ENCODE results near the gene TBCEL.
"Not testable (repeated sequence)": the region's sequence is repeated elsewhere in the genome, so short reads cannot be mapped to it uniquely, and the experiment has no call there.

The TBCEL gene

GRCh38 chr11:121023848-121024751, at the start of gene TBCEL:
TBCEL (plus strand) TSS chr11:121024102; CDS start chr11:121045691, 21,589 bp downstream.
- peak; percentile 72 for DNase-seq (ENCODE audit: low read depth)

DNA sequence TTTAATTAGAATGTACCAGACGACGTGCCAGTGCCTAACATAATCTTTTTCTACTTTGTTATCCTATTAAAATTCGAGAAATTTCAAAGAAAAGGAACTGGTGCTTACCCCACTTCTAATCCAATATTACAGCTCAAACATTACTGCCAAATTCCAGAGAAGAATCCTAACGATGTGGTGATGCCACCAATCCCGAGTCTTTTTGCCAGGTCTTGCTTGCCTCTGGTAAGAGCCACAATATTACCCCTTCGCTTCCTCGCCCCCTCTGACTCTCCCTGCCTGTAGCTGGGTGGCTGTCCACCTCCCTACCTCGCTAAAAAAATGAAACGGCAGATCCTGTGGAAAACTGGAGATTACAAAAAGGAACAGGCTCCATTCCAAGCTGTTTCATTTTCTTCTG, 49.4 kb upstream of the TBCEL start:
- no peak for DNase-seq (ENCODE audit: low read depth)

DNA sequence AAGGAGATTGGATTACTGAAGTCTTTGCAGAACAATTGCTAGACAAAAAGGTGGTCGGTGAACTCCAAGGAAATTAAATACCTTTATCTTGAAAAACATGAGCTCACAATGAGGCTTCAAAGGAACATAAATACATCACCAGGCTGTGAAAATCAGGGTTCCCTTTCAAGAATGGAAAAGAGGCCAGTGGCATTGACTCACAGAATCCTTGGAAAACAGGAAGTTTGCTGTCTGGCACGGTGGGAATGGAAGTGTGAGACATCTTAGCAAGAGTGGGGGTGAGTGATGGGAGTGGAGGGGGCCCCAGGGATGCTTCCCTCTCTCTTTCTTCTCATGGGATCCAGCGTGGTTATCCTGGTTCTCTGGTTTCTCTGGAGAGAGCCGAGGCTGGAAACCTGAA, 48.9 kb upstream of the TBCEL start:
- DNase-seq (ENCODE audit: low read depth), result no peak

GRCh38 chr11:120977266-120978137, 46.4 kb upstream of the TBCEL start:
- no peak for DNase-seq (ENCODE audit: low read depth)

GRCh38 chr11:120978701-120979100, 45.2 kb upstream of the TBCEL start:
- no peak for DNase-seq (ENCODE audit: low read depth)

GRCh38 chr11:120985718-120986569, 38.0 kb upstream of the TBCEL start:
- no peak for DNase-seq (ENCODE audit: low read depth)

GRCh38 chr11:120988603-120989002, 35.3 kb upstream of the TBCEL start:
- DNase-seq (ENCODE audit: low read depth), result no peak

- no peak for DNase-seq (ENCODE audit: low read depth)
Observed at GRCh38 chr11:120991830-120992686, 31.8 kb upstream of the TBCEL start.

DNA sequence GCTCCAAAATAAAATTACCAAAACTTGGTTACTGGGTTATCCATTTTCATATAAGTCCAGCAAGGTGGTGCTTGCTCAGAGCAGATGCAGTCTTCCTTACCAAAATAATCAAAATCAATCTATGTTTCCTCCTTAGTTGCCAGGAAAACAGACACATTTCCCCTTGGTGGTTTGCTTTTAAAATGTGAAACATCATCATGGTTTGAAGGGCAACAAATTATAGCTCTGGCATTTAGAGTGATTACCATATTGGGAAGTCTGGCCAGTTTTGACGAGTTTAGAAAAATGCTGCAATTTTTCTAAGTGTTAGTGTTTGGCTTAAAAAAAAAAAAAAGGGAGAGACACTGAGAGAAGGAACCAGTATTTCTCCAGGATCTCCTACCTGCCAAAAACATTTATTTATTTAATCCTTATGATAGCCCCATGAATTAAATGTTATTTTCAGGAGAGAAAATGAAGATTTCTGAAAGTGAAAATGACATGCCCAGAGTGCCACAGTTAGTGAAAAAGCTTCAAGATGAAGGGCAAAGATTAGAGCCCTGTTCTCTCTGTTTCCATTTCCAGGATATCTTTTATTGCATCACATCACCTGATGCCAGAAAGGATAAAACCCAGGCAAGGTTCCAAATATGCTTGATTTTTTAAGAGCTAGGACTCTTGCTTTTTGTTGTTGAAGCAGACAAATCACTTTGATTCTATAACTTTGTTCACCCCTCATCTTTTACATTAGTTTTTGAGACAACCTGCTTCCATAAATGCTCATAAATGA, 29.6 kb upstream of the TBCEL start:
- DNase-seq (ENCODE audit: low read depth), result no peak

- no peak for DNase-seq (ENCODE audit: low read depth)
Observed at GRCh38 chr11:120995184-120995583, 28.7 kb upstream of the TBCEL start.

DNA sequence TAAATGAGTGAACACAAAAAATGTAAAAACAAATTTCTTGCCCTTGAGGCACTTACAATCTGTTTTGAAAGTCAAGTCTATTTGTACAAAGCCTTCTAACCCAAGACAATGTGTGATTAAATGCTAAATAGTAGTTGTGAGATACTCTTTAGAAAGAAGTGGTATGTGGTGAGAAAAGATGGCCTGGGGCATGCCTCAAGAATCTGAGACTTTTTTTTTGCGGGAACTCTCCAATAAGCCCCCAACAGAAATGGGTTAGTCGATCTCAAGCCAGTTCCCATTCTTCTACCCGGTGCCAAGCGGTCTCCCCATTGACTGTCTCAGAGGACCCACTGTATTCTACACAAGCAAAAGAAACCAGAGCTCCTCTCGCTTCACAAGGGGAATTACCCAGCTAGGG, 26.9 kb upstream of the TBCEL start:
- DNase-seq (ENCODE audit: low read depth), result no peak

DNA sequence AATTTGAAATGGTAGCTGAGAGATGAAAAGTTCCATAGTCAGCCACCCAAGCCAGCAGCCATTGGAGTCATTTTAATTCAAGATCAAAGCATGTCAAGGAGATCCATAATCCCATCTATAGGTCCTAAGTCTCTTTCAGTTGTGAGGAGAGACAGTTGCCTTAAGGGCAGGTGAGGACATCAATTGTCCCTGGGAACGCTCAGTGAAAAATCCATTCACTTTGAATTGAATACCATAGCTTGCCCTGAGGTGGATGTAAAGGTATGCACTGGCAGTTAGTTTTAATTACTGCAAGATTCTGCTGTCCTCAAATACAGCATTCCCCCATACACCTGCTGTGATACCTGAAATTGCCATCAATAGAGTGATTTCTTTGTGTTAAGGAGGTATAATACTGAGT, 25.3 kb upstream of the TBCEL start:
- no peak for DNase-seq (ENCODE audit: low read depth)

DNA sequence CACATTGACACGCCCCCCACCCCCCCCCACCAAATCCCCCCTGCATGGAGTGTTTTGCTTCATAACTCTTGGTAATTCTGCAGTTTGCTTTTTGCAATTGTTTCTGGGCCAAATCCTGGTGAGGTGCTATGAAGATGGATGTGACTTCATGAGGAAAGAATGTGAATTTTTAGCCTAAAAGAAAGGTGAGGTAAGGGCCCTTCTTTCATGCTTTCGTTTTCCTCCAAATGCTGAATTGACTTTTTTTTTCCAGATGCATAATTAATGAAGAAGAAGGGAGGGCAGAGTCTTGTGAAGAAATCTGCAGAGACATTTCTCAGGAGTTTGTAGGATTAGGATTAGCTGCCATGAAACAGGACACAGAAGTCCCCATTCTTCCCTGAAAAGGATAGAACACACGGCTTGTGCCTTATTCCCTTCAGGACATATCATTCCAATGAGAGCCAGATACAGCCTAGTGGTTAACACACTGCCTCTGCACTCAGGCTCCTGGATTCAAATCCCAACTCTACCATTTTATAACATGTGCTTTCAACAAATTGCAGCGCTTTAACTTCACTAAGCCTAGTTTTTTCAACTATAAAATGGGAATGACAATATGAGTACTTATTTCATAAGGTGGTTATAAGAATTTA, 19.6 kb upstream of the TBCEL start:
- no peak for DNase-seq (ENCODE audit: low read depth)

DNA sequence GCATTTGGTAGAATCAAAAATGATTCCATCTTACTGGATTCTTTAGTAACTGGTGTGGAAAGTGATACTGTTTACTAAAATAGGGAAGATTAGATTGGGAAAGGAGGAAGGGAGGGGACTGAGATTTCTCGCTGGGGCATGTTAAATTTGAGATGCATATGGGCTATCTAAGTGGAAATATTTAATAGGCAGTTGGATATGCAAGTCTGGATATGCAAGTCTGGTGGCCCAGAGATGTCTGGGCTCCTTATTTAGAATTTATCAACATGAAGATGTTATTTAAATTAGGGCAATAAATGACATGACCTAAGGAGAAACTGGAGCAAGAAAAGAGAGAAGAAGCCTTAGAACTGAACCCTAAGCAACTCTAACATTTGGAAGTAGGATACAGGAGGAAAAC, 17.0 kb upstream of the TBCEL start:
- no peak for DNase-seq (ENCODE audit: low read depth)

GRCh38 chr11:121008551-121008950, 15.4 kb upstream of the TBCEL start:
- no peak for DNase-seq (ENCODE audit: low read depth)

- no peak for DNase-seq (ENCODE audit: low read depth)
Observed at GRCh38 chr11:121012091-121012490, 11.8 kb upstream of the TBCEL start.

- no peak for DNase-seq (ENCODE audit: low read depth)
Observed at GRCh38 chr11:121018746-121019145, 5.2 kb upstream of the TBCEL start.

DNA sequence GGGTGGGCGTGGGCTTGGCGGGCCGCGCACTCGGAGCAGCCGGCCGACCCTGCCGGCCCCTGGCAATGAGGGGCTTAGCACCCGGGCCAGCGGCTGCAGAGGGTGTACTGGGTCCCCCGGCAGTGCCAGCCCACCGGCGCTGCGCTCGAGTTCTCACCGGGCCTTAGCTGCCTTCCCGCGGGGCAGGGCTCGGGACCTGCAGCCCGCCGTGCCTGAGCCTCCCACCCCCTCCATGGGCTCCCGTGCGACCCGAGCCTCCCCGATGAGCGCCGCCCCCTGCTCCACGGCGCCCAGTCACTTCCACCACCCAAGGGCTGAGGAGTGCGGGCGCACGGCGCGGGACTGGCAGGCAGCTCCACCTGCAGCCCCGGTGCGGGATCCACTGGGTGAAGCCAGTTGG, 2.2 kb upstream of the TBCEL start:
- not testable (repeated sequence) for DNase-seq (ENCODE audit: low read depth)

GRCh38 chr11:121024989-121025388, 1.1 kb downstream of the TBCEL start:
- DNase-seq (ENCODE audit: low read depth), result peak; percentile 9

DNA sequence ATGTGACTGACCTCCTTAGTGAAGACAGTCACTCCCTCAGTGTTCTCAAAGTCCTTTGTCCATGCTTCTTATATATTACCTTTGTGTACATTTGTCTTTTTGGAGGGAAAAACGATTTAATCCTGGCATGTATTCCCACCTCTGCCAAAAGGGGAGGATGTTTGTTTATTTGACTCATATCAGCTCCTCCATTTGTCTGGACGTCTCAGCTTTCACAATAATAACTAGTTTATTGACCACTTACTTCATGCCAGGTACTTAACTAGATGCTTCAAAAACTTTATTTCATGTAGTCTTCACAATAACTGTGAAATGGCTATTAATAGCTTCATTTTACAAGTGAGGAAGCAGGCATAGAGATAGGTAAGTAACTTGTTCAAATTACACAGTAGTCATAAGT, 5.3 kb downstream of the TBCEL start:
- DNase-seq (ENCODE audit: low read depth), result no peak
